Progenitor cell of endocrine pancreas (in vitro differentiated cells): ENCODE measurements around the gene DKC1. TPM values are rescaled to one million over a fixed set of nuclear protein-coding genes. Genes with fewer than 3 reads are reported as not detected.

Experiments
- DNase-seq: peaks from one replicate; pipeline ENCODE4 v3.0.0; 2021; ENCODE audit warnings: low spot score; ENCODE audit not compliant: unreplicated experiment
- H3K27ac Mint-ChIP-seq: 2 replicates; pipeline ENCODE4 v1.8.0; 2021; ENCODE audit warnings: mild to moderate bottlenecking, moderate library complexity, mixed read lengths
- H3K27me3 Mint-ChIP-seq: 2 replicates; pipeline ENCODE4 v1.8.0; 2021; ENCODE audit warnings: mixed read lengths
- H3K36me3 Mint-ChIP-seq: 2 replicates; pipeline ENCODE4 v1.8.0; 2022; ENCODE audit warnings: mixed read lengths; ENCODE audit not compliant: insufficient read depth
- H3K4me1 Mint-ChIP-seq: 2 replicates; pipeline ENCODE4 v1.8.0; 2021; ENCODE audit warnings: low read depth, mixed read lengths
- H3K4me3 Mint-ChIP-seq: 2 replicates; pipeline ENCODE4 v1.8.0; 2021; ENCODE audit warnings: low read depth, mild to moderate bottlenecking, moderate library complexity, mixed read lengths
- H3K9me3 Mint-ChIP-seq: 2 replicates; pipeline ENCODE4 v1.8.0; 2021; ENCODE audit warnings: low read depth, mixed read lengths
- total RNA-seq: library from RNA; stranded (reverse); gene quantifications from 2 replicates; pipeline ENCODE4 v1.2.1, GENCODE V29; 2021
- TF ChIP-seq, protein P1 (sequence below): fragments of 200-600 bp; sonication (generic); IDR thresholded peaks from one replicate; pipeline ENCODE4 v1.5.0; 2021; ENCODE audit warnings: antibody characterized with exemption, mild to moderate bottlenecking; ENCODE audit not compliant: unreplicated experiment

The DKC1 gene
- total RNA-seq, 1 donor from 2014 or later = 58.5 TPM

DNA sequence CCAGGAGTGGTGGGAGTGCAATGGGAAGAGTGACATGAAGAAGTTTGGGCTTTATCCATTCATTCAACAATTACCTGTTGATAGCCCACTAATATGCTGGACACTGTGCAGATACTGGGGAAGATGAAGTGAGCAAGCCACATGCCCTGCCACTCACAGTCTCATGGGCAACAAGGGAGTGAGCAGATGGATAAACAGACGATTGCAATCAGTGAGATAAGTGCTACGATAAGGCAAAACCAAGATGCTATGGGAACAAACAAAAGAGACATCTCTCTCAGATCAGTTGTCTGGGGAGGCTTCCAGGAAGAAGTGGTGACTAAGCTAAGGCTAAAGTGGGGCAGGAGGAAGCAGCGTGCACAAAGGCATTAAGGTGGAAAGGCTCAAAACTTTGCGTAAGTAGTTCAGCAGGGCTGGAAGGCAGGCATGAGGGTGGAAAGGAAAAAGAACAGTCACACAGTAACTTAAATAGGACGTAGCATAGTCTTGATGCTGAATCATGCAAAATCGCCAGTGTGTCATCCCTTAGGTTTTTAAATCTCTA is 43.5 kb upstream of the DKC1 start:
- peaks cover 16% of the 10 kb centered on the region for H3K9me3 Mint-ChIP-seq

DNA sequence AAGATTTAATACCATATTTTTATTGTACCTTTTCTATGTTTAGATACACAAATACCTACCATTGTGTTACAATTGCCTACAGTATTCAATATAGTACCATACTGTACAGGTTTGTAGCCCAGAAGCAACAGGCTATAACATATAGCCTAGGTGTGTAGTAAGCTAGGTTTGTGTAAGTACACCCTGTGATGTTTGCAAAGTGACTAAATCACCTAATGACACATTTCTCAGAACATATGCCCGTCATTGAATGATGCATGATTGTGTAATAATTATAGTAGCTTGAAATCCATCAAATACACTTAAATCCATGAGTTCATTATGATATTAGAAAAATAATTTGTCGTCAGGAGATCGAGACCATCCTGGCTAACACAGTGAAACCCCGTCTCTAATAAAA is 42.6 kb upstream of the DKC1 start:
- Mint-ChIP-seq H3K4me3 (no peak overlapping the region), H3K27ac (no peak overlapping the region), H3K4me1 (no peaks in the 10 kb centered on the region), H3K27me3 (no peaks in the 10 kb centered on the region), H3K9me3 (peaks cover 16% of the 10 kb centered on the region), H3K36me3 (no peaks in the 10 kb centered on the region)
- TF ChIP-seq, protein P1, sequence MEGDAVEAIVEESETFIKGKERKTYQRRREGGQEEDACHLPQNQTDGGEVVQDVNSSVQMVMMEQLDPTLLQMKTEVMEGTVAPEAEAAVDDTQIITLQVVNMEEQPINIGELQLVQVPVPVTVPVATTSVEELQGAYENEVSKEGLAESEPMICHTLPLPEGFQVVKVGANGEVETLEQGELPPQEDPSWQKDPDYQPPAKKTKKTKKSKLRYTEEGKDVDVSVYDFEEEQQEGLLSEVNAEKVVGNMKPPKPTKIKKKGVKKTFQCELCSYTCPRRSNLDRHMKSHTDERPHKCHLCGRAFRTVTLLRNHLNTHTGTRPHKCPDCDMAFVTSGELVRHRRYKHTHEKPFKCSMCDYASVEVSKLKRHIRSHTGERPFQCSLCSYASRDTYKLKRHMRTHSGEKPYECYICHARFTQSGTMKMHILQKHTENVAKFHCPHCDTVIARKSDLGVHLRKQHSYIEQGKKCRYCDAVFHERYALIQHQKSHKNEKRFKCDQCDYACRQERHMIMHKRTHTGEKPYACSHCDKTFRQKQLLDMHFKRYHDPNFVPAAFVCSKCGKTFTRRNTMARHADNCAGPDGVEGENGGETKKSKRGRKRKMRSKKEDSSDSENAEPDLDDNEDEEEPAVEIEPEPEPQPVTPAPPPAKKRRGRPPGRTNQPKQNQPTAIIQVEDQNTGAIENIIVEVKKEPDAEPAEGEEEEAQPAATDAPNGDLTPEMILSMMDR = no peak
- no peak for DNase-seq

More for the DNA sequence above, 43.5 kb upstream of the DKC1 start:
- no peak for DNase-seq
- Mint-ChIP-seq H3K27me3 (no peaks in the 10 kb centered on the region), H3K4me3 (no peak overlapping the region), H3K4me1 (no peaks in the 10 kb centered on the region), H3K36me3 (no peaks in the 10 kb centered on the region), H3K27ac (no peak overlapping the region)
- TF ChIP-seq, protein P1 = no peak

DNA sequence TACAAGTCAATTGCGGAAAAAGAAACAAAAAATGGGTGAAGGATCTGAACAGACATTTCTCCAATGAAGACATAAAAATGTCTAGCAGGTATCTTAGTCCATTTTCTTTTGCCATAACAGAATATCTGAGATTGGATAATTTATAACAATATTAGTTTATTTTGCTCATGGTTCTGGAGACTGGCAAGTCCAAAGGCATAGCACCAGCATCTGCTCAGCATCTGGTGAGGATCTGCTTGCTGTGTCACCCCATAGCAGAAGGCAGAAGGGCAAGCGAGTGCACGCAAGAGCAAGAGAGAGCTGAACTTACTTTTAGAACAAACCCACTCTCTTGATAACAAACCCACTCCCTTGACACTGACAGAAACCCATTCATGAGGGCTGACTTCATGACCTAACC is 41.5 kb upstream of the DKC1 start:
- Mint-ChIP-seq H3K4me1 (no peaks in the 10 kb centered on the region), H3K27ac (no peak overlapping the region), H3K4me3 (no peak overlapping the region), H3K9me3 (peaks cover 16% of the 10 kb centered on the region), H3K27me3 (no peaks in the 10 kb centered on the region), H3K36me3 (no peaks in the 10 kb centered on the region)
- TF ChIP-seq, protein P1 = no peak
- DNase-seq = no peak

DNA sequence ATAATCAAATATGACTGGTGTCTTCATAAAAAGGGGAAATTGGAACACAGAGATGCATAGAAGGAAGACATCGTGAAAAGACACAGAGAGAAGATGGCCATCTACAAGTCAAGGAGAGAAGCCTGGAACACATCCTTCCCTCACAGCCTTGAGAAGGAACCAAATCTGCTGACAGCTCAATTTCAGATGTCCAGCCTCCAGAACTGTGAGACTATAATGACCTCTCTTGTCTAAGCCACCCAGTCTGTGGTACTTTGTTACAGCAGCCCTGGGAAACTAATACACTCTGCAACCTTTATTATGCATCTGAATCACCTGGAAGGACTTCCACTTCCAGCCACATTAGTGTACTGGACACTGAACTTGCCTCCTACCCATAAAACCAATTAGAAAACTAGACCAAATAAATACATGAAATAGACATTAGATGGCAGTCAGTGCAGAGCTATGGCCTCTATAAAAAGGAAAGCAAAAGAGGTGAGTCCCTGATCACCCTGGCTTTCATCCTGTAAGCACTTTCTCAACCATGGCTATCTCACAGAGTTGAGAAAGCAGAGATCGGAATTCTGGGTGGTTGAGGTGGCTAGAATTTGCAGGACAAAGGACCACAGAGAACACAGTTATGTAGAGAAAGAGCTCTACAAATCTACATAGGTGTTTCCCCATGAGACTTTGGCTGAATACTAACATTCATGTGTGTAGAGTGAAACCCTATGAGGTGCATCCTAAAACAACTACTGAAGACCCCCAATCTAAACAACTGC is 37.5 kb upstream of the DKC1 start:
- Mint-ChIP-seq H3K27me3 (no peaks in the 10 kb centered on the region), H3K27ac (no peak overlapping the region), H3K4me3 (no peak overlapping the region), H3K9me3 (peaks cover 19% of the 10 kb centered on the region), H3K36me3 (no peaks in the 10 kb centered on the region), H3K4me1 (no peaks in the 10 kb centered on the region)
- no peak for DNase-seq
- TF ChIP-seq, protein P1 = no peak

DNA sequence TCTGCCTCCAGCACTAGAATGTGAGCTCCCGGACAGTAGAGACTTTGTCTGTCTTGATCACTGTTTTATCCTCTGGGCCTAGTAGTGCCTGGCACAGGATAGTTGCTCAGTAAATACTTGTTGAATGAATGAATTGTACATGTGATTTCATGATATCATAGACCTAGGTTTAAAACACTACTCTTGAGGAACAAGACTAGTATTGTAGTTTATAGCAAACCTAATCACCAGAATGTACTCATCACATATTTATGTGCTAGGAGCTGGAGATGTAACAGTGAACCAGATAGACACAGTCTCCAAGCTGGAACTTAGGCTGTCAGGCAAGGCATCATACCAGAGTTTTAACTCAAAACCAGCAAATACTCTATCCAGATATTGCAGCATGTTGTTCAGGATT is 35.2 kb upstream of the DKC1 start:
- TF ChIP-seq, protein P1 = no peak
- Mint-ChIP-seq H3K4me3 (no peak overlapping the region), H3K27me3 (peaks cover 3% of the 10 kb centered on the region), H3K27ac (no peak overlapping the region), H3K9me3 (peaks cover 24% of the 10 kb centered on the region), H3K4me1 (no peaks in the 10 kb centered on the region), H3K36me3 (no peaks in the 10 kb centered on the region)
- no peak for DNase-seq
